GM06990 (cell line): Measurements from ENCODE around the gene KATNAL1.

Source experiments
- DNase-seq: peaks from one replicate; pipeline ENCODE4 v3.0.0-alpha.2; 2011; ENCODE audit not compliant: insufficient read length; ENCODE audit errors: extremely low read depth
- H3K27me3 ChIP-seq: replicated peaks from 2 replicates; pipeline ENCODE4 v1.6.0; 2011; ENCODE audit warnings: low read length; ENCODE audit not compliant: control insufficient read depth, insufficient read depth
- H3K36me3 ChIP-seq: 2 replicates; pipeline ENCODE4 v1.5.1; 2011; ENCODE audit warnings: low read length; ENCODE audit not compliant: control insufficient read depth, insufficient read depth
- H3K4me3 ChIP-seq: replicated peaks from 2 replicates; pipeline ENCODE4 v1.5.1; 2011; ENCODE audit warnings: low read depth, mild to moderate bottlenecking, control low read depth, low read length
- CTCF ChIP-seq: IDR thresholded peaks from 2 replicates; pipeline ENCODE4 v1.5.1; 2011; ENCODE audit warnings: low read length, control low read depth, mild to moderate bottlenecking, inconsistent platforms; ENCODE audit not compliant: insufficient read depth, poor library complexity, severe bottlenecking

KATNAL1 gene

GRCh38 chr13:30300596-30300995 lies 6.8 kb downstream of the KATNAL1 start:
- no peak overlapping the region for H3K4me3 ChIP-seq

GRCh38 chr13:30299786-30300185 lies 7.6 kb downstream of the KATNAL1 start:
- no peaks in the 10 kb centered on the region for H3K36me3 ChIP-seq
- no peak for DNase-seq
- H3K4me3 ChIP-seq: no peak overlapping the region
- H3K27me3 ChIP-seq: no peaks in the 10 kb centered on the region
- TF ChIP-seq CTCF: no peak

More at GRCh38 chr13:30300596-30300995, 6.8 kb downstream of the KATNAL1 start:
- no peaks in the 10 kb centered on the region for H3K36me3 ChIP-seq
- H3K27me3 ChIP-seq: no peaks in the 10 kb centered on the region
- no peak for TF ChIP-seq CTCF
- no peak for DNase-seq

- DNase-seq: no peak
- H3K36me3 ChIP-seq: no peaks in the 10 kb centered on the region
- no peak for TF ChIP-seq CTCF
- H3K27me3 ChIP-seq: no peaks in the 10 kb centered on the region
- no peak overlapping the region for H3K4me3 ChIP-seq
These were observed 12.2 kb downstream of the KATNAL1 start for GRCh38 chr13:30295116-30295515.

- H3K4me3 ChIP-seq: no peak overlapping the region
- no peaks in the 10 kb centered on the region for H3K36me3 ChIP-seq
- H3K27me3 ChIP-seq: no peaks in the 10 kb centered on the region
- no peak for DNase-seq
- no peak for TF ChIP-seq CTCF
These were observed 13.3 kb downstream of the KATNAL1 start for GRCh38 chr13:30294004-30294403.

- no peak for DNase-seq
- Histone ChIP-seq H3K4me3 (no peak overlapping the region), H3K27me3 (no peaks in the 10 kb centered on the region), H3K36me3 (no peaks in the 10 kb centered on the region)
- TF ChIP-seq CTCF: no peak
These were observed 15.0 kb downstream of the KATNAL1 start for GRCh38 chr13:30292325-30292724.

GRCh38 chr13:30290812-30291436 lies 16.4 kb downstream of the KATNAL1 start:
- Histone ChIP-seq H3K27me3 (no peaks in the 10 kb centered on the region), H3K36me3 (no peaks in the 10 kb centered on the region), H3K4me3 (no peak overlapping the region)
- no peak for DNase-seq
- no peak for TF ChIP-seq CTCF
